ENCODE data around the gene FA2H. TPM values are rescaled to one million over a fixed set of nuclear protein-coding genes. Genes with fewer than 3 reads are reported as not detected.

The FA2H gene
- total and polyA plus RNA-seq, 2 of the 13 experiments (the other 11 are each of a cell fraction or from before 2014, with no cell fraction given), result 0.20 TPM; not detected in 1

DNA sequence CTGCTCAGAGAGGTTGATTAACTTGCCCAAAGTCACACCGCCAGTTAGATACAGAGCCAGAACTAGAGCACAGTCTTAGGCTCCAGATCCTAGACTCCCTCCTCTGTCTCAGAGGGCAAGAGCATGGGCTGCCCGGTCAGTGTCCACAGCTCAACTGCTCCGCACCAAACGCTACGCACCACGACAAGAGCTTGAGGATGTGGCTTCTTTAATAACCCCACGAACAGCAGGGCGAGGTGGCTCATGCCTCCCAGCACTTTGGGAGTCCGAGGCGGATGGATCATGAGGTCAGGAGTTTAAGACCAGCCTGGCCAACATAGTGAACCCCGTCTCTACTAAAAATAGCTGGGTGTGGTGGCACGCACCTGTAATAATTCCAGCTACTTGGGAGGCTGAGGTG lies 21.4 kb downstream of the FA2H start (continued):
- TF ChIP-seq AHDC1 (CRISPR knock-in tag; IDR thresholded peaks at IDR 0.05; ENCODE audit: borderline replicate concordance), result no peak

- H3K9me3 ChIP-seq (ENCODE audit: low read length), result no peaks in the 10 kb centered on the region
- no peak overlapping the region for H3K9ac ChIP-seq (ENCODE audit: insufficient read depth, low read depth, low read length)
- in situ Hi-C loops (cut with HindIII; ENCODE audit: extremely low pct_ligation_motif_present, low pct_unique_long_range_greater_than_20kb), result no loop called here
- ATAC-seq (no peak; the same call in 2 of the 3 replicates), DNase-seq (ENCODE audit: low spot score) (no peak), FAIRE-seq (no peak)
- WGBS (ENCODE audit: low lambda C conversion rate), result 35% methylated on average over 4 of the region's 5 CpGs
- no peaks in the 10 kb centered on the region for H3K36me3 ChIP-seq (replicated peaks in 1 of 2; ENCODE audit: control insufficient read depth in 1 of 2, insufficient read depth in 2 of 2, low read length in 2 of 2)
- BruUV-seq (replicated peaks), result no TSS peak
- H3K27ac ChIP-seq (ENCODE audit: extremely low read length, insufficient read depth, low read length), result no peak overlapping the region
- ChIA-PET CTCF (ENCODE audit: low intra/inter-chr PET ratio, low total read pairs) (no interaction called here), POLR2A (no interaction called here)
- intact Hi-C loops (cut with micrococcal nuclease; ENCODE audit: unreplicated experiment), result no loop called here
- peaks cover 5% of the 10 kb centered on the region; the same call in 1 of the 2 replicates for H3K4me1 ChIP-seq (ENCODE audit: insufficient read depth, low read length)
- H3K4me3 ChIP-seq (replicated peaks in 1 of 3; ENCODE audit: insufficient read depth in 1 of 3, low read depth in 2 of 3, low read length in 3 of 3), result no peak overlapping the region
- H2AFZ ChIP-seq (ENCODE audit: low read length), result no peak overlapping the region
- peaks cover 8 to 57% of the 10 kb centered on the region in 2 experiments; a peak in 4 of 5 replicates for H3K27me3 ChIP-seq (ENCODE audit: control insufficient read depth in 1 of 2, insufficient read depth in 2 of 2, low read length in 2 of 2)
- no peaks in the 10 kb centered on the region for H4K20me1 ChIP-seq (ENCODE audit: insufficient read depth, low read length)
- H3K4me2 ChIP-seq (ENCODE audit: low read depth, low read length), result no peak overlapping the region
- no peaks in the 10 kb centered on the region for H3K79me2 ChIP-seq (ENCODE audit: insufficient read depth, low read length)
- TF ChIP-seq ZMYM3 (CRISPR knock-in tag; IDR thresholded peaks at IDR 0.05) (no peak), KLF9 (CRISPR knock-in tag; IDR thresholded peaks at IDR 0.05; ENCODE audit: low read depth) (no peak), ZNF530 (CRISPR knock-in tag; IDR thresholded peaks at IDR 0.05; ENCODE audit: low read depth) (no peak), ONECUT2 (CRISPR knock-in tag; IDR thresholded peaks at IDR 0.05) (no peak), RNF2 (conservative IDR thresholded peaks at IDR 0.05; ENCODE audit: low read depth) (no peak), MATR3 (CRISPR knock-in tag; IDR thresholded peaks at IDR 0.05) (no peak), FOXK1 (CRISPR knock-in tag; IDR thresholded peaks at IDR 0.05; ENCODE audit: borderline replicate concordance, low read depth) (no peak), ZNF232 (CRISPR knock-in tag; IDR thresholded peaks at IDR 0.05; ENCODE audit: borderline replicate concordance) (no peak), SIN3A (IDR thresholded peaks at IDR 0.05; ENCODE audit: borderline replicate concordance, low read depth, low read length) (no peak), ARNT2 (CRISPR knock-in tag; IDR thresholded peaks at IDR 0.05; ENCODE audit: low read depth) (no peak), MXD1 (CRISPR knock-in tag; IDR thresholded peaks at IDR 0.05) (no peak), HOXA3 (CRISPR knock-in tag; IDR thresholded peaks at IDR 0.05) (no peak)
- TF ChIP-seq, protein P1, sequence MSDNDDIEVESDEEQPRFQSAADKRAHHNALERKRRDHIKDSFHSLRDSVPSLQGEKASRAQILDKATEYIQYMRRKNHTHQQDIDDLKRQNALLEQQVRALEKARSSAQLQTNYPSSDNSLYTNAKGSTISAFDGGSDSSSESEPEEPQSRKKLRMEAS (IDR thresholded peaks at IDR 0.05), result no peak
- TF ChIP-seq, protein P2, sequence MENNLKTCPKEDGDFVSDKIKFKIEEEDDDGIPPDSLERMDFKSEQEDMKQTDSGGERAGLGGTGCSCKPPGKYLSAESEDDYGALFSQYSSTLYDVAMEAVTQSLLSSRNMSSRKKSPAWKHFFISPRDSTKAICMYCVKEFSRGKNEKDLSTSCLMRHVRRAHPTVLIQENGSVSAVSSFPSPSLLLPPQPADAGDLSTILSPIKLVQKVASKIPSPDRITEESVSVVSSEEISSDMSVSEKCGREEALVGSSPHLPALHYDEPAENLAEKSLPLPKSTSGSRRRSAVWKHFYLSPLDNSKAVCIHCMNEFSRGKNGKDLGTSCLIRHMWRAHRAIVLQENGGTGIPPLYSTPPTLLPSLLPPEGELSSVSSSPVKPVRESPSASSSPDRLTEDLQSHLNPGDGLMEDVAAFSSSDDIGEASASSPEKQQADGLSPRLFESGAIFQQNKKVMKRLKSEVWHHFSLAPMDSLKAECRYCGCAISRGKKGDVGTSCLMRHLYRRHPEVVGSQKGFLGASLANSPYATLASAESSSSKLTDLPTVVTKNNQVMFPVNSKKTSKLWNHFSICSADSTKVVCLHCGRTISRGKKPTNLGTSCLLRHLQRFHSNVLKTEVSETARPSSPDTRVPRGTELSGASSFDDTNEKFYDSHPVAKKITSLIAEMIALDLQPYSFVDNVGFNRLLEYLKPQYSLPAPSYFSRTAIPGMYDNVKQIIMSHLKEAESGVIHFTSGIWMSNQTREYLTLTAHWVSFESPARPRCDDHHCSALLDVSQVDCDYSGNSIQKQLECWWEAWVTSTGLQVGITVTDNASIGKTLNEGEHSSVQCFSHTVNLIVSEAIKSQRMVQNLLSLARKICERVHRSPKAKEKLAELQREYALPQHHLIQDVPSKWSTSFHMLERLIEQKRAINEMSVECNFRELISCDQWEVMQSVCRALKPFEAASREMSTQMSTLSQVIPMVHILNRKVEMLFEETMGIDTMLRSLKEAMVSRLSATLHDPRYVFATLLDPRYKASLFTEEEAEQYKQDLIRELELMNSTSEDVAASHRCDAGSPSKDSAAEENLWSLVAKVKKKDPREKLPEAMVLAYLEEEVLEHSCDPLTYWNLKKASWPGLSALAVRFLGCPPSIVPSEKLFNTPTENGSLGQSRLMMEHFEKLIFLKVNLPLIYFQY (CRISPR knock-in tag; IDR thresholded peaks at IDR 0.05; ENCODE audit: borderline replicate concordance), result no peak
Measured at GRCh38 chr16:74752756-74753155, 21.9 kb downstream of the FA2H start.
